ENCODE results near the gene ZFHX3.
A peak's percentile ranks its signal among the peaks of the same experiment; 100 is the strongest.

ZFHX3 gene

DNA sequence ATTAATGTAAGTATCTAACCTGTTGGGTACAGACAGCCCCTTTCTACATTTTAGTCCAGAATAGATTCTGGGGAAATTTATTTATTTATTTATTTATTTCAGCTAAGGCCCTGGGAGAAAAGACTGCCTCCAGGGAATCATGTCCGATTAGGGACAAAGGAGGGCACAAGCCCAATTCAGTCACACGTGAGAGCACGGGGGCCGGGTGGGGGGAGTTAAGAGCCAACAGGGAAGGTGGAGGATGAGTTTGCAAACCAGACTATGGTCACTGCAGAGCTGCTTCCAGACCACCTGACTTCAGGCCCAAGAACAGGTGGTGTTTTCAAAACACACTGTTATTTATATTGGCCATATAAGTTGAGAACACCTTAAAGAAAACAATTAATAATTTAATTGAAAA, 1.6 kb upstream of the ZFHX3 start:
- Histone ChIP-seq H3K4me1 (ENCODE audit: control insufficient read depth in 1 of 2, insufficient read depth in 2 of 2, low read length in 2 of 2) (peaks cover 41 to 46% of the 10 kb centered on the region in 2 donors), H3K9me3 (ENCODE audit: control insufficient read depth in 1 of 2, low read length in 2 of 2) (no peaks in the 10 kb centered on the region), H3K4me3 (ENCODE audit: low read depth in 1 of 2, low read length in 2 of 2) (no peak overlapping the region), H3K9ac (ENCODE audit: low read depth in 1 of 2, low read length in 2 of 2) (no peak overlapping the region), H3K27me3 (ENCODE audit: control insufficient read depth in 1 of 2, insufficient read depth in 2 of 2, low read length in 2 of 2) (no peaks in the 10 kb centered on the region), H3K27ac (ENCODE audit: low read depth, low read length) (no peak overlapping the region), H3K36me3 (ENCODE audit: control insufficient read depth in 1 of 2, insufficient read depth in 2 of 2, low read length in 2 of 2) (no peaks in the 10 kb centered on the region)

DNA sequence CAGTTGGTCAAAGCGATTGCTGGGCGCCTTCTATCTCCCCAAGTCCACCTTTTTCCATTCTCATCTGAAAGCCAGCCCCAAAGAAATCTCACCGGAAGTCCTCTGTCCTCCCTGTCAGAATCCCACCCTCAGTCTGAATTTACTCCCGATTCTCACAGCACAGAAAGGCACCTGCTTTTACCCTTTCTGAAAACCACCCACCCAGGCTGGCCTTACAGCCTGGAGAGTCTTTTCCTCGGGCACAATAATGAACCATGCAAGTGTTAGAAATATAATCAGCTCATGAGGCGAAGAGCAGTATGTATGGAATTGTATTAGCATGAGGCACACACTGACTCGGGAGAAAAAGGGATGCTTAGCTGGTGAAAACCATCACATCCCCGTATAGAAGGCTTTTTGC, 1.2 kb upstream of the ZFHX3 start:
- H3K4me3 ChIP-seq (ENCODE audit: low read depth in 1 of 2, low read length in 2 of 2), result peak overlapping the region in 1 of 2 donors; percentile 56

DNA sequence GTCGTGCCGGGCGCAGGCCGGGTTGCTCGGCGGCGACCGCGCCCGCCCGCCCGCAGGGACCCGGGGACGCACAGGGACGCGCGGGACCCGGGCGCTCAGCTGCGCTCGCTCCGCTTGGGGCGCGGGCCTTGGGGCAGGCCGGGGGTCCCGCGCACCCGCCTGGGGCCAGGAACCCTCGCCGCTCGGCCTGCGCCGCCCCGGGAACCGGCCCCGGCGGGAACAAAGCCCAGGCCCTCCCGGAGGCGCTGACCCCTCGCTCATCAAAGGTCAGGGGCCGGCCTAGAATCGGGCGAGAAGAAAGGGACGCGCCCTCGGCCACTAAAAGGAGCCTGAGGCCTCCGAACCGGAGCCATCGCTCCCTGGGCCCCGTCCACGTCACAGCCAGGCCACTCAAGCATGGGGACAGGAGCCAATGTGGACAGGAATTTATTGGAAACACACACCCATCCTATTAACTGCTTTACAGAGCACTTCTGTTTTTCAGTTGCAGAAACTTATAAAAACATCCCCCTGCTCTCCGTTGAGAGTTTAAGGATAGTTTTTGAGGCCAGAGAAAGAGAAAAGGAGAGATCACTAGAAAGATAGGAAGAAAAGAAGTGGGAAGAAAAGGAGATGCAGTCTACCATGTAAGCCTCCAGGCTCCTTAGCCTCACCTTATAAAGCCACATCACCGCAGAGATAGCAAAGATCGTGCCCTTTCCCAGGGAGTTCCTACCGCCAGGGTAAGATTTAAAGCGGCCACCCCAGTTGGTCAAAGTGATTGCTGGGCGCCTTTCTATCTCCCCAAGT, 558 bp upstream of the ZFHX3 start:
- peak overlapping the region; percentile 34 to 63 for H3K9ac ChIP-seq (ENCODE audit: low read depth in 1 of 2, low read length in 2 of 2)
- H3K27ac ChIP-seq (ENCODE audit: low read depth, low read length), result peak overlapping the region; percentile 48
- peaks cover 36 to 46% of the 10 kb centered on the region in 2 donors for H3K4me1 ChIP-seq (ENCODE audit: control insufficient read depth in 1 of 2, insufficient read depth in 2 of 2, low read length in 2 of 2)
- H3K4me3 ChIP-seq (ENCODE audit: low read depth in 1 of 2, low read length in 2 of 2), result peak overlapping the region; percentile 56 to 59
- H3K36me3 ChIP-seq (ENCODE audit: control insufficient read depth in 1 of 2, insufficient read depth in 2 of 2, low read length in 2 of 2), result no peaks in the 10 kb centered on the region
- no peaks in the 10 kb centered on the region for H3K9me3 ChIP-seq (ENCODE audit: control insufficient read depth in 1 of 2, low read length in 2 of 2)
- H3K27me3 ChIP-seq (ENCODE audit: control insufficient read depth in 1 of 2, insufficient read depth in 2 of 2, low read length in 2 of 2), result no peaks in the 10 kb centered on the region

More for the DNA sequence above, 1.2 kb upstream of the ZFHX3 start:
- H3K27me3 ChIP-seq (ENCODE audit: control insufficient read depth in 1 of 2, insufficient read depth in 2 of 2, low read length in 2 of 2), result no peaks in the 10 kb centered on the region
- no peak overlapping the region for H3K9ac ChIP-seq (ENCODE audit: low read depth in 1 of 2, low read length in 2 of 2)
- H3K4me1 ChIP-seq (ENCODE audit: control insufficient read depth in 1 of 2, insufficient read depth in 2 of 2, low read length in 2 of 2), result peaks cover 41 to 50% of the 10 kb centered on the region in 2 donors
- no peaks in the 10 kb centered on the region for H3K9me3 ChIP-seq (ENCODE audit: control insufficient read depth in 1 of 2, low read length in 2 of 2)
- H3K27ac ChIP-seq (ENCODE audit: low read depth, low read length), result no peak overlapping the region
- no peaks in the 10 kb centered on the region for H3K36me3 ChIP-seq (ENCODE audit: control insufficient read depth in 1 of 2, insufficient read depth in 2 of 2, low read length in 2 of 2)

DNA sequence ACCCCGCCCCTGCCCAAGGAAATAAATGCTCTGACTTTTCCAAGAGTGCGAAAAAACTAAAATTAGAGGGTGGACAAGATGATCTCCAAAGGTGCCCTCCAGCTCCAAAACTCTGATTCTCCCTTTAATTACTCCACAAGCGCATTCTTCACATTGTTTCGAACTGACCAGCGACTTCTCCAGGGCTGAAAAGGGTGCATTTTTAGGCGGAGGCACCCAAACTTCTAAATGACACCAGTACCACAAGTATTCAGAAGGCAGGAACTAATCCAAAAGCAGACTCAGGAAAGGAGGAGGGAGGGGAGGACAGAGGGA, 750 bp downstream of the ZFHX3 start:
- Histone ChIP-seq H3K27ac (ENCODE audit: low read depth, low read length) (no peak overlapping the region), H3K9ac (ENCODE audit: low read depth in 1 of 2, low read length in 2 of 2) (peak overlapping the region in 1 of 2 donors; percentile 55), H3K36me3 (ENCODE audit: control insufficient read depth in 1 of 2, insufficient read depth in 2 of 2, low read length in 2 of 2) (no peaks in the 10 kb centered on the region), H3K4me1 (ENCODE audit: control insufficient read depth in 1 of 2, insufficient read depth in 2 of 2, low read length in 2 of 2) (peaks cover 28 to 44% of the 10 kb centered on the region in 2 donors), H3K9me3 (ENCODE audit: control insufficient read depth in 1 of 2, low read length in 2 of 2) (no peaks in the 10 kb centered on the region), H3K4me3 (ENCODE audit: low read depth in 1 of 2, low read length in 2 of 2) (peak overlapping the region; percentile 56 to 73), H3K27me3 (ENCODE audit: control insufficient read depth in 1 of 2, insufficient read depth in 2 of 2, low read length in 2 of 2) (no peaks in the 10 kb centered on the region)

DNA sequence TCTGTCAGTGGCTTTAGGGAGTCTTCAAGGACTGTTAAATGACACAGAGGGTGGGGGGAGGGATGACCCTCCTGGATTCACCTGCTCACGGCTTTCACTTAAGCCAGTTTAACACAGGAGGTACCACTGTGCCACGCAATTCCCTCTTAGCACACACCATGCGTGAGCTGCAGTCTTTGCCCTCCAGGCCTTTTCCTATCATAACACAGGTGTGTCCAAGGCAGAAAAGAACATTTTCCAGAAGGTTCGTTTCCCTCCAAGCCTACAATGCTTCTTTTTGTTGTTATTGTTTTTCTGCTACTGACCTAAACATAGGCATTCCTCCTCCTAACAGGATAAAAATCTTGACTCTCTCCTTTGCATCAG, 1.1 kb downstream of the ZFHX3 start:
- Histone ChIP-seq H3K27ac (ENCODE audit: low read depth, low read length) (no peak overlapping the region), H3K9ac (ENCODE audit: low read depth in 1 of 2, low read length in 2 of 2) (no peak overlapping the region), H3K36me3 (ENCODE audit: control insufficient read depth in 1 of 2, insufficient read depth in 2 of 2, low read length in 2 of 2) (no peaks in the 10 kb centered on the region), H3K4me1 (ENCODE audit: control insufficient read depth in 1 of 2, insufficient read depth in 2 of 2, low read length in 2 of 2) (peaks cover 28 to 44% of the 10 kb centered on the region in 2 donors), H3K4me3 (ENCODE audit: low read depth in 1 of 2, low read length in 2 of 2) (no peak overlapping the region), H3K9me3 (ENCODE audit: control insufficient read depth in 1 of 2, low read length in 2 of 2) (no peaks in the 10 kb centered on the region), H3K27me3 (ENCODE audit: control insufficient read depth in 1 of 2, insufficient read depth in 2 of 2, low read length in 2 of 2) (no peaks in the 10 kb centered on the region)

DNA sequence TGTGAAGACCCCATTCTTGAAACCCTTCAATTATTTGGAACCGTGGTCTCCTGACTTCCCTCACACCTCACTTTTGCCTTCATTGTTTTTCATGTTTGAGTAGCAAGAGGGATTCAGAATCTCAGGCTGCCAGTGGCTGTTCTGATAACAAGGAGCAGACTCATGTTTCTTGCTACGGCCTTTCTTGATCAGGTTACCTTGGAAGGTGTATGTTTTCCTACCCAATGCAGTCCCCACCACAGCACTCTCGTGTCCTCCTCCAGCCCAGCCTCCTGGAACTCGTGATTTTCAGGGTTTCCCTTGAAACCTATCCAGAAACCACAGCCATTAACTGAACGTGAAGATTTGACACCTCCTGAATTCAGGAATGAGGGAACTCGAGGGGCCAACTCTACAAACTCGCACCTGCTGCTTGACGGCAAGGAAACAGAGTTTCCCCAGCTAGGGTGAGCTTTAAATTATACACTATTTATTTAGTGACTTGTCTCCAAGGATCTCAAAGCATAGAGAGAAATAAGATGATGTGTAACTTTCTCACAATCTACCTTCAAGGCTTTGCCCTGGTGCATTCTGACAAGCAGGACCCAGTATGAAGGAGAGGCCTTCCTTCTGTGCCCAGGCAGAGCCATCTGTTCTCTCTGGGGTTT, 1.6 kb downstream of the ZFHX3 start:
- H3K4me3 ChIP-seq (ENCODE audit: low read depth in 1 of 2, low read length in 2 of 2), result no peak overlapping the region
- no peak overlapping the region for H3K27ac ChIP-seq (ENCODE audit: low read depth, low read length)
- H3K27me3 ChIP-seq (ENCODE audit: control insufficient read depth in 1 of 2, insufficient read depth in 2 of 2, low read length in 2 of 2), result no peaks in the 10 kb centered on the region
- peaks cover 28 to 42% of the 10 kb centered on the region in 2 donors for H3K4me1 ChIP-seq (ENCODE audit: control insufficient read depth in 1 of 2, insufficient read depth in 2 of 2, low read length in 2 of 2)
- H3K36me3 ChIP-seq (ENCODE audit: control insufficient read depth in 1 of 2, insufficient read depth in 2 of 2, low read length in 2 of 2), result no peaks in the 10 kb centered on the region
- no peak overlapping the region for H3K9ac ChIP-seq (ENCODE audit: low read depth in 1 of 2, low read length in 2 of 2)
- H3K9me3 ChIP-seq (ENCODE audit: control insufficient read depth in 1 of 2, low read length in 2 of 2), result no peaks in the 10 kb centered on the region

DNA sequence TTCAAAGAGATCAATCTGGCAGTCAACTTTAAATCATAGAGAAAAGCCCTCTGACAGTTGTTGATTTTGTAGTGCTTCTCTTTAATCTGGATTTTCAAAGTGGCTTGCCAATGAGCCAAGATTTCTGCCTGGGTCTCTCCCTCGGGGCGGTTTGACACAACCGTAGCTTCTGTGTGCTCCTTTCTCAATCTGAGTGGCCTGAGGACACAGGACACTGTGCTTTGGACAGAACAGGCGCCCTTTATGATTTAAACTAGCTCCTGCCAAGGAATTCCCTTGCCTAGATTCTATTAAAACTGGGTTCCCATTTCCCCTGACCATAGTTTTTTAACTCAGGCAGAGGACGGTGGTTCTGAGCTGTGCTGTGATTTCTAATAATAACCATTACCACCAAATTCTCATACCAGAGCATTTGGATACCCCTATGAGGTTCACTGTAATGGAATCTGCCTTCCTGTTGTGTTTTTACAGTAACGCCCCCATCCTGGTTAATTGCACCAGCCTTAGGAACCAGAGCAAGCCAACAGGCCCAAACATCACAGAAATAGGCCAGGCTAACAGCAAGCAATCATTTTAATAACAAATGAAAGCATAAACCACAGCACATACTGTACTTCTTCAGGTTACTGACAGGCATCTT, 4.0 kb downstream of the ZFHX3 start:
- Histone ChIP-seq H3K36me3 (ENCODE audit: control insufficient read depth in 1 of 2, insufficient read depth in 2 of 2, low read length in 2 of 2) (no peaks in the 10 kb centered on the region), H3K9ac (ENCODE audit: low read depth in 1 of 2, low read length in 2 of 2) (no peak overlapping the region), H3K27me3 (ENCODE audit: control insufficient read depth in 1 of 2, insufficient read depth in 2 of 2, low read length in 2 of 2) (no peaks in the 10 kb centered on the region), H3K9me3 (ENCODE audit: control insufficient read depth in 1 of 2, low read length in 2 of 2) (no peaks in the 10 kb centered on the region), H3K27ac (ENCODE audit: low read depth, low read length) (no peak overlapping the region), H3K4me3 (ENCODE audit: low read depth in 1 of 2, low read length in 2 of 2) (no peak overlapping the region), H3K4me1 (ENCODE audit: control insufficient read depth in 1 of 2, insufficient read depth in 2 of 2, low read length in 2 of 2) (peaks cover 18 to 24% of the 10 kb centered on the region in 2 donors)

DNA sequence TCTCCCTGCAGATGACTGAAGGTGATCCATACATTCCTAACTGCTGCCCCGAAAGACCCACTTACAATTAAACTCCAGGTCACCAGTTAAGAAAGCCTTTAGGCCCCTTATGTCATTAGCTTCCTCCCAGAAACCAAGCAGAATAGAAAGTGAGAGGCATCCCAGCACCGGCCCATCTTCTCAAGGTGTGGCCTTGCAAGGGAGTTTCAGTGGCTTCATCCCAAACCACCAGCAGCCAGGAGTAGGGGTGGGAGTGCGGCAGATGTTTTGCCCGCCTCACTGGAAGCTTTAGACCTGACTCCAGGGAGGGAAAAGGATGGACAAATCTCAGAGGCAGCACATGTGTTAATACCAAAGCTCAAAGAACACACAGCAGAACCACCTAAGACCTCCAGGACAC, 5.1 kb downstream of the ZFHX3 start:
- Histone ChIP-seq H3K27ac (ENCODE audit: low read depth, low read length) (no peak overlapping the region), H3K9me3 (ENCODE audit: control insufficient read depth in 1 of 2, low read length in 2 of 2) (no peaks in the 10 kb centered on the region), H3K4me1 (ENCODE audit: control insufficient read depth in 1 of 2, insufficient read depth in 2 of 2, low read length in 2 of 2) (peaks cover 15 to 18% of the 10 kb centered on the region in 2 donors), H3K27me3 (ENCODE audit: control insufficient read depth in 1 of 2, insufficient read depth in 2 of 2, low read length in 2 of 2) (no peaks in the 10 kb centered on the region), H3K4me3 (ENCODE audit: low read depth in 1 of 2, low read length in 2 of 2) (no peak overlapping the region), H3K36me3 (ENCODE audit: control insufficient read depth in 1 of 2, insufficient read depth in 2 of 2, low read length in 2 of 2) (no peaks in the 10 kb centered on the region), H3K9ac (ENCODE audit: low read depth in 1 of 2, low read length in 2 of 2) (no peak overlapping the region)

DNA sequence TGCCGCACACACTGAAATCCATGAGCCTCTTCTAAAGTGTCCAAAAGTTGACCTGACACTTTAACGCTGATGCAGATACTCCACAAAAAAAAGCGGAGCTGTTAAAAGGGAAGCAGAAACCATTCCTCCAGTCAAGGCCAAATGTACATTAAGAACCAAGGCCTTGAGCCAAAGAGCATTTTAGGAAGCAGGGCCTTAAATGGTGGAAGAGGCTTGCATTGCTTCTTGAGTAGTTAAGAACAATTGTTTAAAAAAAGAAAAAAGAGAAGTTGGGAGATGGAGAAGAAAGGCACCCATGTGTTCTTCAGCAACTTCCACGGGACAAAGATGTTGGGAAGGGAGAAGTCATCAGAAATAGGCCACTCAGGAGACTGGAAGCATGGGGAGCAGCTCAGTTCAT, 6.3 kb downstream of the ZFHX3 start:
- Histone ChIP-seq H3K27me3 (ENCODE audit: control insufficient read depth in 1 of 2, insufficient read depth in 2 of 2, low read length in 2 of 2) (no peaks in the 10 kb centered on the region), H3K27ac (ENCODE audit: low read depth, low read length) (no peak overlapping the region), H3K4me1 (ENCODE audit: control insufficient read depth in 1 of 2, insufficient read depth in 2 of 2, low read length in 2 of 2) (peaks cover 11 to 15% of the 10 kb centered on the region in 2 donors), H3K9me3 (ENCODE audit: control insufficient read depth in 1 of 2, low read length in 2 of 2) (no peaks in the 10 kb centered on the region), H3K9ac (ENCODE audit: low read depth in 1 of 2, low read length in 2 of 2) (no peak overlapping the region), H3K36me3 (ENCODE audit: control insufficient read depth in 1 of 2, insufficient read depth in 2 of 2, low read length in 2 of 2) (no peaks in the 10 kb centered on the region), H3K4me3 (ENCODE audit: low read depth in 1 of 2, low read length in 2 of 2) (no peak overlapping the region)

DNA sequence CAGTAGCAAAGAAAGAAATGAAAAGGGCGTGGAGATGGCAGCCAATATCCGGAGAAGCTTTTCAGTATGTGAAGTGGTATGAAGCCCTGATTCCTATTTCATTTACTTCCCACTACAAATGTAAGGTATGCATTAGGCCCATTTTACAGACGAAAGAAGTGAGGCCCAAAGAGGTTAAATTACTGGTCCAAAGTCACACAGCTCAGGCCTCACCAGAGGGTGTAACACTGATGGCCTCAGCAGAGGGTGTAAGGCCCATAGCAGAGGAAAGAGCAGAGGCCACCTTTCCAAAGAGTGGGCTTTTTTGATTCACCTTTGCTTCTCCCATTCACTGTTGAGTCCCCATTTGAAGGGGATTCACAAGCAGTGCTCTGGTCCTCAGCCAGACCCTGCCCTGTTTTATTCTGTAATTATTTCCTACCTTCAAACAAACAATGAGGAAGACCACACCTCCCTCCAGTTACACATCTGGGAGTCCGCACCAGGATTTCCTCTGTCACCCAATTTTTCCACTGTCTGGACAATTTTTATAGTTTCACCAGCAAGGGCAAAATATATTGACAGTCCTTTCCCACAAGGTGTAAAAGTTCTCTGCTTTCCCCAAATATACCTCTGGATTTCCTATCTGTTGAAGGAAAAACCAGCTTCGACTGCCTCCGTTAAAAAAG, 7.1 kb downstream of the ZFHX3 start:
- Histone ChIP-seq H3K9me3 (ENCODE audit: control insufficient read depth in 1 of 2, low read length in 2 of 2) (no peaks in the 10 kb centered on the region), H3K4me3 (ENCODE audit: low read depth in 1 of 2, low read length in 2 of 2) (no peak overlapping the region), H3K27me3 (ENCODE audit: control insufficient read depth in 1 of 2, insufficient read depth in 2 of 2, low read length in 2 of 2) (no peaks in the 10 kb centered on the region), H3K4me1 (ENCODE audit: control insufficient read depth in 1 of 2, insufficient read depth in 2 of 2, low read length in 2 of 2) (peaks cover 9 to 12% of the 10 kb centered on the region in 2 donors), H3K36me3 (ENCODE audit: control insufficient read depth in 1 of 2, insufficient read depth in 2 of 2, low read length in 2 of 2) (no peaks in the 10 kb centered on the region), H3K27ac (ENCODE audit: low read depth, low read length) (no peak overlapping the region), H3K9ac (ENCODE audit: low read depth in 1 of 2, low read length in 2 of 2) (no peak overlapping the region)

Data from duodenal mucosa (tissue), 2 donors.